Skeletal muscle tissue (tissue), 4 donors: Measurements from ENCODE around the gene S100A11. TPM values are rescaled to one million over a fixed set of nuclear protein-coding genes. Genes with fewer than 3 reads are reported as not detected.

Experiments
- H3K27ac ChIP-seq: one replicate; pipeline ENCODE4 v1.7.0; 2013; ENCODE audit warnings: mild to moderate bottlenecking, low read depth, low read length, inconsistent platforms
- H3K27me3 ChIP-seq, 3 donors: one replicate each; pipeline ENCODE4 v1.7.0; 2013; ENCODE audit warnings: low read length in 3 of 3; ENCODE audit not compliant: control insufficient read depth in 3 of 3, insufficient read depth in 3 of 3
- H3K36me3 ChIP-seq, 3 donors: one replicate each; pipeline ENCODE4 v1.7.0; 2013; ENCODE audit warnings: low read length in 3 of 3; ENCODE audit not compliant: control insufficient read depth in 3 of 3, insufficient read depth in 3 of 3
- H3K4me1 ChIP-seq, 3 donors: one replicate each; pipeline ENCODE4 v1.7.0; 2013; ENCODE audit warnings: low read length in 3 of 3, mild to moderate bottlenecking in 3 of 3; ENCODE audit not compliant: control insufficient read depth in 3 of 3, insufficient read depth in 3 of 3
- H3K4me3 ChIP-seq, 3 donors: one replicate each; pipeline ENCODE4 v1.7.0; 2013; ENCODE audit warnings: low read length in 3 of 3
- H3K9ac ChIP-seq, 3 donors: one replicate each; pipeline ENCODE4 v1.7.0; 2013; ENCODE audit warnings: low read length in 3 of 3, mild to moderate bottlenecking in 3 of 3, moderate library complexity in 2 of 3, low read depth in 1 of 3
- H3K9me3 ChIP-seq, 3 donors: one replicate each; pipeline ENCODE4 v1.7.0; 2013; ENCODE audit warnings: low read length in 3 of 3; ENCODE audit not compliant: control insufficient read depth in 3 of 3
- total RNA-seq: library from RNA; depleted of rRNA; stranded (reverse); fragments of >200 nt; gene quantifications from one replicate; pipeline ENCODE4 v1.2.3, GENCODE V29; 2014
- donor health status: Osteomylitis.

Gene S100A11
- total RNA-seq, 1 donor from 2014 or later, result 10.4 TPM

GRCh38 chr1:152042030-152042429 lies 5.2 kb upstream of the S100A11 start:
- H3K4me1 ChIP-seq, result no peaks in the 10 kb centered on the region
- H3K36me3 ChIP-seq, result no peaks in the 10 kb centered on the region
- H3K9me3 ChIP-seq, result no peaks in the 10 kb centered on the region
- H3K27me3 ChIP-seq, result peaks cover 1 to 14% (median 3%) of the 10 kb centered on the region in 3 donors
- no peak overlapping the region for H3K27ac ChIP-seq
- no peak overlapping the region for H3K4me3 ChIP-seq
- H3K9ac ChIP-seq, result no peak overlapping the region

GRCh38 chr1:152039886-152040285 lies 3.1 kb upstream of the S100A11 start:
- no peak overlapping the region for H3K27ac ChIP-seq
- H3K9ac ChIP-seq, result no peak overlapping the region
- H3K4me3 ChIP-seq, result no peak overlapping the region
- no peaks in the 10 kb centered on the region for H3K36me3 ChIP-seq
- peaks cover 3 to 14% (median 10%) of the 10 kb centered on the region in 3 donors for H3K27me3 ChIP-seq
- no peaks in the 10 kb centered on the region for H3K9me3 ChIP-seq
- H3K4me1 ChIP-seq, result peaks cover 3 to 16% (median 7%) of the 10 kb centered on the region in 3 donors

- no peak overlapping the region for H3K4me3 ChIP-seq
- H3K36me3 ChIP-seq, result no peaks in the 10 kb centered on the region
- no peaks in the 10 kb centered on the region for H3K9me3 ChIP-seq
- H3K9ac ChIP-seq, result no peak overlapping the region
- peaks cover 6 to 21% (median 10%) of the 10 kb centered on the region in 3 donors for H3K4me1 ChIP-seq
- H3K27me3 ChIP-seq, result peaks cover 3 to 14% (median 10%) of the 10 kb centered on the region in 3 donors
- no peak overlapping the region for H3K27ac ChIP-seq
Observed at GRCh38 chr1:152039461-152039860, 2.7 kb upstream of the S100A11 start.

- Histone ChIP-seq H3K9me3 (no peaks in the 10 kb centered on the region), H3K27me3 (peaks cover 3 to 14% (median 10%) of the 10 kb centered on the region in 3 donors), H3K4me3 (no peak overlapping the region), H3K4me1 (peaks cover 10 to 24% (median 11%) of the 10 kb centered on the region in 3 donors), H3K36me3 (no peaks in the 10 kb centered on the region), H3K27ac (no peak overlapping the region), H3K9ac (no peak overlapping the region)
Observed at GRCh38 chr1:152038871-152039270, 2.1 kb upstream of the S100A11 start.

GRCh38 chr1:152035539-152036266 lies 1.1 kb downstream of the S100A11 start:
- H3K4me1 ChIP-seq, result peaks cover 10 to 24% (median 11%) of the 10 kb centered on the region in 3 donors

GRCh38 chr1:152034654-152035538 lies 1.9 kb downstream of the S100A11 start:
- Histone ChIP-seq H3K36me3 (peaks cover 2 to 16% (median 11%) of the 10 kb centered on the region in 3 donors), H3K27ac (peak overlapping the region; percentile 91), H3K9ac (peak overlapping the region in 2 of 3 donors; percentile 53 to 58), H3K4me1 (peaks cover 10 to 24% (median 11%) of the 10 kb centered on the region in 3 donors), H3K9me3 (no peaks in the 10 kb centered on the region), H3K27me3 (peaks cover 0 to 10% (median 0%) of the 10 kb centered on the region in 3 donors), H3K4me3 (peak overlapping the region; percentile 75 to 82 (median 79))

More at GRCh38 chr1:152035539-152036266, 1.1 kb downstream of the S100A11 start:
- Histone ChIP-seq H3K9ac (peak overlapping the region; percentile 79 to 90 (median 88)), H3K27ac (peak overlapping the region; percentile 91), H3K27me3 (peaks cover 0 to 10% (median 0%) of the 10 kb centered on the region in 3 donors), H3K36me3 (peaks cover 2 to 16% (median 10%) of the 10 kb centered on the region in 3 donors), H3K4me3 (peak overlapping the region; percentile 75 to 82 (median 79)), H3K9me3 (no peaks in the 10 kb centered on the region)

GRCh38 chr1:152034324-152034653 lies 2.5 kb downstream of the S100A11 start:
- Histone ChIP-seq H3K9ac (no peak overlapping the region), H3K27ac (peak overlapping the region; percentile 91), H3K9me3 (no peaks in the 10 kb centered on the region), H3K4me1 (peaks cover 10 to 24% (median 11%) of the 10 kb centered on the region in 3 donors), H3K36me3 (peaks cover 2 to 16% (median 15%) of the 10 kb centered on the region in 3 donors), H3K4me3 (peak overlapping the region in 2 of 3 donors; percentile 8 to 19), H3K27me3 (peaks cover 0 to 10% (median 0%) of the 10 kb centered on the region in 3 donors)

GRCh38 chr1:152029929-152030211 lies 6.9 kb downstream of the S100A11 start:
- Histone ChIP-seq H3K9ac (no peak overlapping the region), H3K27me3 (no peaks in the 10 kb centered on the region), H3K27ac (no peak overlapping the region), H3K9me3 (no peaks in the 10 kb centered on the region), H3K4me1 (peaks cover 3 to 8% (median 7%) of the 10 kb centered on the region in 3 donors), H3K4me3 (no peak overlapping the region), H3K36me3 (peaks cover 2 to 16% (median 15%) of the 10 kb centered on the region in 3 donors)

GRCh38 chr1:152029144-152029928 lies 7.5 kb downstream of the S100A11 start:
- Histone ChIP-seq H3K9ac (no peak overlapping the region), H3K27ac (no peak overlapping the region), H3K9me3 (no peaks in the 10 kb centered on the region), H3K4me1 (peaks cover 0 to 3% (median 2%) of the 10 kb centered on the region in 3 donors), H3K4me3 (no peak overlapping the region), H3K27me3 (peaks cover 0 to under 1% (median 0%) of the 10 kb centered on the region in 3 donors), H3K36me3 (peaks cover 2 to 16% (median 15%) of the 10 kb centered on the region in 3 donors)
